Measurements from ENCODE around the gene ZNF76. TPM values are rescaled to one million over a fixed set of nuclear protein-coding genes. Genes with fewer than 3 reads are reported as not detected.
A peak's percentile ranks its signal among the peaks of the same experiment; 100 is the strongest.

Gene ZNF76
- total and polyA plus RNA-seq, 2 of the 13 experiments (the other 11 are each of a cell fraction or from before 2014, with no cell fraction given) = 13.2 to 26.4 TPM

- no peak for TF ChIP-seq ATF6 (CRISPR knock-in tag; conservative IDR thresholded peaks at IDR 0.05)
- no peak for TF ChIP-seq DNMT3B (CRISPR knock-in tag; conservative IDR thresholded peaks at IDR 0.05)
- no peak for TF ChIP-seq ZNF207 (IDR thresholded peaks at IDR 0.05; ENCODE audit: borderline replicate concordance)
- peak; percentile 39; the same call in 1 of the 2 replicates for TF ChIP-seq ZNF790 (CRISPR knock-in tag; IDR thresholded peaks at IDR 0.05; ENCODE audit: borderline replicate concordance)
- no peak; the same call in 1 of the 2 replicates for TF ChIP-seq CENPT (CRISPR knock-in tag; IDR thresholded peaks at IDR 0.05; ENCODE audit: low read depth)
- TF ChIP-seq ZNF879 (CRISPR knock-in tag; IDR thresholded peaks at IDR 0.05) = peak; percentile 72; the same call in 1 of the 2 replicates
- TF ChIP-seq ZFYVE20 (CRISPR knock-in tag; IDR thresholded peaks at IDR 0.05; ENCODE audit: borderline replicate concordance, low read depth) = no peak
- TF ChIP-seq HBP1 (CRISPR knock-in tag; IDR thresholded peaks at IDR 0.05; ENCODE audit: low read depth) = no peak
- no peak for TF ChIP-seq ZBTB20 (CRISPR knock-in tag; IDR thresholded peaks at IDR 0.05; ENCODE audit: borderline replicate concordance, low read depth)
- TF ChIP-seq ZMAT5 (CRISPR knock-in tag; IDR thresholded peaks at IDR 0.05; ENCODE audit: borderline replicate concordance, low read depth) = no peak
- TF ChIP-seq THAP8 (CRISPR knock-in tag; IDR thresholded peaks at IDR 0.05; ENCODE audit: borderline replicate concordance) = peak; percentile 89; the same call in 1 of the 2 replicates
- no peak for TF ChIP-seq PCBP1 (IDR thresholded peaks at IDR 0.05; ENCODE audit: borderline replicate concordance, low read depth, low read length)
- no peak for TF ChIP-seq KLF6 (CRISPR knock-in tag; IDR thresholded peaks at IDR 0.05)
- 0 out of 2 replicates have a peak, but pooled peaks have one; percentile 73 for TF ChIP-seq ZBTB39 (CRISPR knock-in tag; IDR thresholded peaks at IDR 0.05)
- TF ChIP-seq GTF3A (CRISPR knock-in tag; conservative IDR thresholded peaks at IDR 0.05) = 0 out of 2 replicates have a peak, but pooled peaks have one; percentile 40
- TF ChIP-seq ZNF670 (CRISPR knock-in tag; IDR thresholded peaks at IDR 0.05; ENCODE audit: borderline replicate concordance) = no peak
- TF ChIP-seq MLLT10 (CRISPR knock-in tag; IDR thresholded peaks at IDR 0.05) = no peak
- TF ChIP-seq KLF11 (CRISPR knock-in tag; IDR thresholded peaks at IDR 0.05) = no peak; the same call in 1 of the 2 replicates
- peak; percentile 52; the same call in 1 of the 2 replicates for TF ChIP-seq IRF2 (CRISPR knock-in tag; IDR thresholded peaks at IDR 0.05)
- no peak for TF ChIP-seq ZNF772 (CRISPR knock-in tag; IDR thresholded peaks at IDR 0.05)
These were observed 58.9 kb downstream of the ZNF76 start (continued) for GRCh38 chr6:35318196-35319171.
